OCI-LY7 (cell line): ENCODE results near the gene TMEM95.

Experiments used
- CTCF ChIP-seq: fragments of 200-600 bp; sonication (generic); conservative IDR thresholded peaks from 2 replicates; pipeline ENCODE4 v1.5.1; 2014; ENCODE audit warnings: mild to moderate bottlenecking, antibody characterized with exemption, low read length, moderate library complexity, mixed read lengths
- EZH2phosphoT487 ChIP-seq: fragments of 200-600 bp; sonication (generic); IDR thresholded peaks from 2 replicates; pipeline ENCODE4 v1.6.1; 2018; ENCODE audit warnings: low read depth, borderline replicate concordance, mild to moderate bottlenecking, mixed run types, antibody characterized with exemption, low read length, moderate library complexity, mixed read lengths

- no peak for TF ChIP-seq CTCF
- no peak for TF ChIP-seq EZH2phosphoT487
Measured at GRCh38 chr17:7398612-7399011, 43.7 kb downstream of the TMEM95 start.
